Lung (tissue), 12 donors: ENCODE measurements around the gene BAG1. TPM values are rescaled to one million over a fixed set of nuclear protein-coding genes. Genes with fewer than 3 reads are reported as not detected.
A peak's percentile ranks its signal among the peaks of the same experiment; 100 is the strongest.

Experiments
- ATAC-seq: fragments of 200-7000 bp; cut with Tn5 transposase; one replicate; pipeline ENCODE4 v1.9.1; 2020; ENCODE audit warnings: moderate number of reproducible peaks; ENCODE audit not compliant: insufficient read depth, low FRiP score
- DNase-seq, 3 donors: peaks; one replicate each; pipeline ENCODE4 v3.0.0-alpha.2; 2013 to 2017
- H3K27ac ChIP-seq, 2 donors: one replicate each; pipeline ENCODE4 v1.5.1; 2013; ENCODE audit warnings: mild to moderate bottlenecking in 2 of 2, moderate library complexity in 2 of 2, control low read depth in 1 of 2, inconsistent platforms in 1 of 2, low read depth in 1 of 2, low read length in 1 of 2
- H3K27me3 ChIP-seq, 3 donors: one replicate each; pipeline ENCODE4 v1.5.1; 2013; ENCODE audit warnings: low read length in 2 of 3; ENCODE audit not compliant: control insufficient read depth in 3 of 3, insufficient read depth in 3 of 3
- H3K36me3 ChIP-seq, 4 donors: one replicate each; pipeline ENCODE4 v1.5.1; 2013; ENCODE audit warnings: low read length in 4 of 4, mild to moderate bottlenecking in 1 of 4, moderate library complexity in 1 of 4; ENCODE audit not compliant: control insufficient read depth in 4 of 4, insufficient read depth in 4 of 4
- H3K4me1 ChIP-seq, 5 donors: one replicate each; pipeline ENCODE4 v1.5.1; 2013; ENCODE audit warnings: low read length in 5 of 5, mild to moderate bottlenecking in 2 of 5, moderate library complexity in 1 of 5; ENCODE audit not compliant: control insufficient read depth in 5 of 5, insufficient read depth in 5 of 5
- H3K4me3 ChIP-seq: one replicate; pipeline ENCODE4 v1.5.1; 2013; ENCODE audit warnings: mild to moderate bottlenecking, control low read depth, moderate library complexity
- H3K9ac ChIP-seq, 2 donors: one replicate each; pipeline ENCODE4 v1.5.1; 2013; ENCODE audit warnings: low read length in 2 of 2, control low read depth in 1 of 2; ENCODE audit not compliant: insufficient read depth in 1 of 2
- H3K9me3 ChIP-seq, 4 donors: one replicate each; pipeline ENCODE4 v1.5.1; 2013; ENCODE audit warnings: low read length in 3 of 4, mild to moderate bottlenecking in 1 of 4, moderate library complexity in 1 of 4; ENCODE audit not compliant: control insufficient read depth in 4 of 4, insufficient read depth in 3 of 4
- CTCF ChIP-seq: IDR thresholded peaks from 2 replicates; pipeline ENCODE4 v1.5.1; 2012; ENCODE audit warnings: mild to moderate bottlenecking; ENCODE audit errors: control extremely low read depth, extremely low read depth
- WGBS, 2 donors: extraction: QIAGEN DNeasy Blood & Tissue Kit; methylation state at CpG; one replicate each; pipeline ENCODE4 v1.1.7; 2013; 5-methylcytosine and 5-hydroxymethylcytosine counted together
- polyA plus RNA-seq, 2 donors: library from polyadenylated mRNA; stranded (reverse); fragments of 200-250 nt; gene quantifications; one replicate each; pipeline ENCODE4 v1.2.1, GENCODE V29; 2013
- total RNA-seq, 2 donors: library from RNA; depleted of rRNA in 1 of 2; stranded (reverse); fragments of >200 nt in 1 of 2; gene quantifications; one replicate each; pipeline ENCODE4 v1.2.1, GENCODE V29; 2014 to 2021
- donor health status: control.
- donor health status: control.
- donor health status: Bipolar disorder and iron deficiency.
- donor health status: healthy.
- donor health status: DM: yes; HTN: yes; CAD: no.

Gene BAG1
- total and polyA plus RNA-seq, 4 donors = 84.1 to 135 (median 106) TPM

GRCh38 chr9:33287087-33287490 lies 22.6 kb upstream of the BAG1 start:
- Histone ChIP-seq H3K27me3 (no peaks in the 10 kb centered on the region), H3K4me3 (no peak overlapping the region), H3K27ac (peak overlapping the region; percentile 54 to 61), H3K4me1 (peaks cover 0 to 10% (median 5%) of the 10 kb centered on the region in 5 donors), H3K9me3 (no peaks in the 10 kb centered on the region), H3K9ac (no peak overlapping the region), H3K36me3 (peaks cover 4 to 10% (median 7%) of the 10 kb centered on the region in 4 donors)
- ATAC-seq (no peak), DNase-seq (peak; percentile 35 to 75 (median 71))
- peak; percentile 56 for TF ChIP-seq CTCF
- 57 to 61% methylated on average over 4 of the region's 4 CpGs for WGBS, 2 donors

DNA sequence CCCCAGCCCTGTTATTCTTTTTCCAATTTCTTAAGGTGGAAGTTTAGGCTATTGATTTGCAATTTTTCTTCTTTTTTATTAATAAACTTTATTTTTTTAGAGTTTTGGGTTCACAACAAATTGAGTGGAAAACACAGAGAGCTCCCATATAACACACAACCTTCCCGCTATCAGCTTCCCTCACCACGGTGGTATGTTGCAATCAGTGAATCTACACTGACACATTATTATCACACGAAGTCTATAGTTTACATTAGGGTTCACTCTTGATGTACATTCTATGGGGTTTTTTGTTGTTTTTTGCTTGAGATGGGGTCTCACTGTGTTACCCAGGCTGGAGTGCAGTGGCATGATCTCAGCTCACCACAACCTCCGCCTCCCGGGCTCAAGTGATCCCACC lies 21.0 kb upstream of the BAG1 start:
- TF ChIP-seq CTCF = no peak
- H3K4me3 ChIP-seq = no peak overlapping the region
- no peak for DNase-seq
- no peak overlapping the region for H3K9ac ChIP-seq
- WGBS, 2 donors = 46 to 68% methylated on average over 5 of the region's 5 CpGs
- no peak for ATAC-seq
- no peaks in the 10 kb centered on the region for H3K9me3 ChIP-seq
- peaks cover 5 to 16% (median 11%) of the 10 kb centered on the region in 4 donors for H3K36me3 ChIP-seq
- peaks cover 0 to 6% (median 0%) of the 10 kb centered on the region in 5 donors for H3K4me1 ChIP-seq
- no peak overlapping the region for H3K27ac ChIP-seq
- no peaks in the 10 kb centered on the region for H3K27me3 ChIP-seq

DNA sequence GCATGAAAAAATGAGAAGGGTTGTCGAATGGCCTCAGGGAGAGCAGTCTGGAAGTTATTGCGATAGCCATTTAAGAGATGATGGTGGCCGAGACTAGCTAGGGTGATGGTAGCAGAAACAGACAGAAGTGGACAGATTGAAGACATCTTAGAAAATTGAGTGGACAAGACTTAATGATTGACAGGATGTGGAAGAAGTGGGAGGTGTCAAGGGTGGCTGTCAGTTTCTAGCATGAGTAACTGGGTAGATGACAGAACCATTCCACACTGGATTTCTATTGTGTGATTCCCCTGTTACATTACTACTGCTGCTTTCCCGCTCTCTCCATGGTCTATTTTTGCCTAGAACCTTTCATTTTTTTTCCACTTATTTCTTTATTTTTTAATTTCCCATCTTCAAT lies 13.0 kb upstream of the BAG1 start:
- no peak for TF ChIP-seq CTCF
- H3K36me3 ChIP-seq = peaks cover 12 to 47% (median 41%) of the 10 kb centered on the region in 4 donors
- H3K27ac ChIP-seq = no peak overlapping the region
- 97 to 99% methylated on average over 4 of the region's 4 CpGs for WGBS, 2 donors
- H3K9ac ChIP-seq = no peak overlapping the region
- H3K4me1 ChIP-seq = no peaks in the 10 kb centered on the region
- DNase-seq (no peak), ATAC-seq (no peak)
- no peaks in the 10 kb centered on the region for H3K27me3 ChIP-seq
- H3K4me3 ChIP-seq = no peak overlapping the region
- no peaks in the 10 kb centered on the region for H3K9me3 ChIP-seq

DNA sequence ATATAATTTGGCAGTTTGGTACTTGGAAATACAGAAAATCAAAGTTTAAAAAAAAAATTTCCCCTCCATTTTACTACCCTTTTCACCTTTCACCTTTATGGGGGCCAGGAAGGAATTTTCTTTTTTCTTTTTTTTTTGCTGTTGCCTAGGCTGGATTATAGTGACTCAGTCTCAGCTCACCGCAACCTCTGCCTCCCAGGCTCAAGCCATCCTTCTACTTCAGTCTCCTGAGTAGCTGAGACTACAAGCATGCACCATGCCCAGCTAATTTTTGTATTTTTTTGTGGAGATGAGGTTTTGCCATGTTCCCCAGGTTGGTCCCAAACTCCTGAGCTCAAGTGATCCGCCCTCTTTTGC lies 9.4 kb upstream of the BAG1 start:
- Histone ChIP-seq H3K9me3 (no peaks in the 10 kb centered on the region), H3K9ac (no peak overlapping the region), H3K36me3 (peaks cover 22 to 50% (median 35%) of the 10 kb centered on the region in 4 donors), H3K4me1 (no peaks in the 10 kb centered on the region), H3K27me3 (no peaks in the 10 kb centered on the region), H3K27ac (no peak overlapping the region), H3K4me3 (no peak overlapping the region)
- ATAC-seq (no peak), DNase-seq (no peak)
- TF ChIP-seq CTCF = no peak
- WGBS, 2 donors = 63 to 94% methylated on average over 2 of the region's 2 CpGs
